Activated T-cell treated with anti-CD3 and anti-CD28 coated beads, Interleukin-2, amount 50 U/mL, for 4 hours (primary cell): Measurements from ENCODE around the gene ADRB1. TPM values are rescaled to one million over a fixed set of nuclear protein-coding genes. Genes with fewer than 3 reads are reported as not detected.
A peak's percentile ranks its signal among the peaks of the same experiment; 100 is the strongest.

Source experiments
- ATAC-seq, 2 donors: fragments of 200-7000 bp; cut with Tn5 transposase; one replicate each; pipeline ENCODE4 v1.10.0; 2021
- DNase-seq: peaks from one replicate; pipeline ENCODE4 v3.0.0-alpha.2; 2020
- H3K27me3 Mint-ChIP-seq: one replicate; pipeline ENCODE4 v1.8.0; 2021; ENCODE audit warnings: low read depth, mixed read lengths
- H3K36me3 Mint-ChIP-seq: one replicate; pipeline ENCODE4 v1.8.0; 2022; ENCODE audit warnings: mixed read lengths; ENCODE audit not compliant: insufficient read depth
- H3K4me1 Mint-ChIP-seq: one replicate; pipeline ENCODE4 v1.8.0; 2021; ENCODE audit warnings: low read depth, mixed read lengths
- H3K4me3 Mint-ChIP-seq: one replicate; pipeline ENCODE4 v1.8.0; 2021; ENCODE audit warnings: mild to moderate bottlenecking, moderate library complexity, mixed read lengths
- H3K9me3 Mint-ChIP-seq: one replicate; pipeline ENCODE4 v1.8.0; 2021; ENCODE audit warnings: mixed read lengths
- total RNA-seq, 3 donors: library from RNA; stranded (reverse); gene quantifications; one replicate each; pipeline ENCODE4 v1.2.1, GENCODE V29; 2021

Gene ADRB1
- total RNA-seq, 3 donors from 2014 or later: 0.05 to 0.20 TPM; not detected in 1

GRCh38 chr10:114021154-114021553, 22.5 kb upstream of the ADRB1 start:
- Mint-ChIP-seq H3K27me3 (no peaks in the 10 kb centered on the region), H3K4me3 (no peak overlapping the region), H3K36me3 (no peaks in the 10 kb centered on the region), H3K9me3 (no peaks in the 10 kb centered on the region), H3K4me1 (peaks cover 21% of the 10 kb centered on the region)
- ATAC-seq (no peak), DNase-seq (no peak)

GRCh38 chr10:114021717-114022680, 21.7 kb upstream of the ADRB1 start:
- ATAC-seq: no peak
- peaks cover 21% of the 10 kb centered on the region for H3K4me1 Mint-ChIP-seq
- no peak overlapping the region for H3K4me3 Mint-ChIP-seq
- DNase-seq: no peak
- no peaks in the 10 kb centered on the region for H3K36me3 Mint-ChIP-seq
- H3K27me3 Mint-ChIP-seq: no peaks in the 10 kb centered on the region
- no peaks in the 10 kb centered on the region for H3K9me3 Mint-ChIP-seq

- ATAC-seq: no peak
- peaks cover 3% of the 10 kb centered on the region for H3K27me3 Mint-ChIP-seq
- H3K9me3 Mint-ChIP-seq: no peaks in the 10 kb centered on the region
Measured at GRCh38 chr10:114022766-114023597, 20.7 kb upstream of the ADRB1 start.

GRCh38 chr10:114024876-114025610, 18.6 kb upstream of the ADRB1 start:
- Mint-ChIP-seq H3K4me1 (peaks cover 21% of the 10 kb centered on the region), H3K27me3 (peaks cover 3% of the 10 kb centered on the region), H3K36me3 (no peaks in the 10 kb centered on the region), H3K9me3 (no peaks in the 10 kb centered on the region), H3K4me3 (peak overlapping the region; percentile 22)
- ATAC-seq: peak in 1 of 2 donors; percentile 35
- no peak for DNase-seq

More at GRCh38 chr10:114022766-114023597, 20.7 kb upstream of the ADRB1 start:
- no peak for DNase-seq
- Mint-ChIP-seq H3K4me1 (peaks cover 21% of the 10 kb centered on the region), H3K4me3 (no peak overlapping the region), H3K36me3 (no peaks in the 10 kb centered on the region)

GRCh38 chr10:114025611-114026130, 18.0 kb upstream of the ADRB1 start:
- H3K4me3 Mint-ChIP-seq: peak overlapping the region; percentile 22
- H3K36me3 Mint-ChIP-seq: no peaks in the 10 kb centered on the region
- no peak for ATAC-seq
- peaks cover 3% of the 10 kb centered on the region for H3K27me3 Mint-ChIP-seq
- peaks cover 21% of the 10 kb centered on the region for H3K4me1 Mint-ChIP-seq
- H3K9me3 Mint-ChIP-seq: no peaks in the 10 kb centered on the region
- no peak for DNase-seq

GRCh38 chr10:114026189-114027040, 17.3 kb upstream of the ADRB1 start:
- ATAC-seq (no peak), DNase-seq (no peak)
- Mint-ChIP-seq H3K27me3 (peaks cover 3% of the 10 kb centered on the region), H3K4me1 (peaks cover 21% of the 10 kb centered on the region), H3K36me3 (no peaks in the 10 kb centered on the region), H3K9me3 (no peaks in the 10 kb centered on the region), H3K4me3 (no peak overlapping the region)

GRCh38 chr10:114027041-114027394, 16.6 kb upstream of the ADRB1 start:
- Mint-ChIP-seq H3K9me3 (no peaks in the 10 kb centered on the region), H3K4me3 (no peak overlapping the region)

GRCh38 chr10:114027951-114028350, 15.7 kb upstream of the ADRB1 start:
- Mint-ChIP-seq H3K4me3 (no peak overlapping the region), H3K9me3 (no peaks in the 10 kb centered on the region), H3K27me3 (peaks cover 3% of the 10 kb centered on the region), H3K4me1 (peaks cover 21% of the 10 kb centered on the region), H3K36me3 (no peaks in the 10 kb centered on the region)
- ATAC-seq (no peak), DNase-seq (no peak)

More at GRCh38 chr10:114027041-114027394, 16.6 kb upstream of the ADRB1 start:
- no peak for ATAC-seq
- no peak for DNase-seq
- H3K27me3 Mint-ChIP-seq: peaks cover 3% of the 10 kb centered on the region
- H3K4me1 Mint-ChIP-seq: peaks cover 21% of the 10 kb centered on the region
- no peaks in the 10 kb centered on the region for H3K36me3 Mint-ChIP-seq

- Mint-ChIP-seq H3K27me3 (peaks cover 3% of the 10 kb centered on the region), H3K4me3 (no peak overlapping the region), H3K36me3 (no peaks in the 10 kb centered on the region), H3K4me1 (peaks cover 21% of the 10 kb centered on the region), H3K9me3 (no peaks in the 10 kb centered on the region)
- no peak for DNase-seq
- ATAC-seq: no peak
Measured at GRCh38 chr10:114028425-114028824, 15.2 kb upstream of the ADRB1 start.

GRCh38 chr10:114029655-114030054, 14.0 kb upstream of the ADRB1 start:
- Mint-ChIP-seq H3K9me3 (no peaks in the 10 kb centered on the region), H3K4me1 (peaks cover 14% of the 10 kb centered on the region), H3K27me3 (peaks cover 3% of the 10 kb centered on the region), H3K4me3 (no peak overlapping the region), H3K36me3 (no peaks in the 10 kb centered on the region)
- ATAC-seq (no peak), DNase-seq (no peak)

- no peaks in the 10 kb centered on the region for H3K9me3 Mint-ChIP-seq
- no peak for DNase-seq
- no peaks in the 10 kb centered on the region for H3K36me3 Mint-ChIP-seq
- H3K4me3 Mint-ChIP-seq: no peak overlapping the region
- no peak for ATAC-seq
- H3K27me3 Mint-ChIP-seq: peaks cover 4% of the 10 kb centered on the region
- H3K4me1 Mint-ChIP-seq: peaks cover 9% of the 10 kb centered on the region
Measured at GRCh38 chr10:114030140-114030539, 13.5 kb upstream of the ADRB1 start.

GRCh38 chr10:114031073-114031972, 12.3 kb upstream of the ADRB1 start:
- Mint-ChIP-seq H3K4me1 (no peaks in the 10 kb centered on the region), H3K36me3 (no peaks in the 10 kb centered on the region), H3K9me3 (no peaks in the 10 kb centered on the region), H3K27me3 (peaks cover 6% of the 10 kb centered on the region), H3K4me3 (no peak overlapping the region)
- ATAC-seq (no peak), DNase-seq (no peak)
